ENCODE data around the gene ATP8A2. TPM values are rescaled to one million over a fixed set of nuclear protein-coding genes. Genes with fewer than 3 reads are reported as not detected.

ATP8A2 gene
- total and polyA plus RNA-seq, 9 of the 15 experiments (the other 6 are each of a cell fraction or from before 2014, with no cell fraction given): under 0.01 to 0.33 (median 0.06) TPM; not detected in 4

- TF ChIP-seq ZNF512 (tag; IDR thresholded peaks at IDR 0.05) (no peak), DEAF1 (CRISPR knock-in tag; IDR thresholded peaks at IDR 0.05) (no peak), NEUROD1 (IDR thresholded peaks at IDR 0.05; ENCODE audit: borderline replicate concordance, low read depth, low read length, partially characterized antibody) (no peak), TRIM25 (IDR thresholded peaks at IDR 0.05; ENCODE audit: borderline replicate concordance) (no peak)
These were observed 38.2 kb downstream of the ATP8A2 start (continued) for GRCh38 chr13:25409938-25410337.

- Histone ChIP-seq H3K4me3 (no peak overlapping the region), H3K36me3 (ENCODE audit: control insufficient read depth, insufficient read depth, low read length) (no peaks in the 10 kb centered on the region), H4K20me1 (replicated peaks; ENCODE audit: control insufficient read depth, insufficient read depth, low read length) (no peaks in the 10 kb centered on the region), H3K79me2 (ENCODE audit: control insufficient read depth, insufficient read depth, low read length) (no peaks in the 10 kb centered on the region), H2AFZ (ENCODE audit: low read depth, low read length) (no peak overlapping the region), H3K9me1 (ENCODE audit: control insufficient read depth, insufficient read depth, low read length) (no peaks in the 10 kb centered on the region), H3K9me3 (replicated peaks; ENCODE audit: control insufficient read depth, insufficient read depth, low read depth, low read length) (0 out of 2 replicates have a peak, but pooled peaks cover 4% of the 10 kb centered on the region), H3K4me1 (replicated peaks in 1 of 2; ENCODE audit: control insufficient read depth in 2 of 2, insufficient read depth in 2 of 2, low read length in 2 of 2) (no peaks in the 10 kb centered on the region), H3K4me2 (ENCODE audit: insufficient read depth, low read length) (no peak overlapping the region), H3K9ac (ENCODE audit: insufficient read depth in 1 of 2, low read depth in 2 of 2, low read length in 2 of 2) (no peak overlapping the region), H3K27ac (ENCODE audit: extremely low read depth, low read depth, low read length) (no peak overlapping the region), H3K27me3 (ENCODE audit: control insufficient read depth in 2 of 2, insufficient read depth in 2 of 2, low read length in 2 of 2) (peaks cover 0 to 5% of the 10 kb centered on the region in 2 experiments; a peak in 1 of 5 replicates)
- ATAC-seq (no peak), FAIRE-seq (no peak), DNase-seq (ENCODE audit: extremely low read depth in 1 of 4, low spot score in 3 of 4) (no peak)
- ChIA-PET POLR2A (interaction anchor here (0.6 kb wide), 1 partner anchor 148 kb away, joined by 3 read pairs; no protein-coding TSS in a partner anchor), CTCF (ENCODE audit: low intra/inter-chr PET ratio) (no interaction called here)
- in situ Hi-C loops (cut with MboI) (no loop called here), intact Hi-C loops (cut with micrococcal nuclease) (no loop called here)
- WGBS (ENCODE audit: insufficient coverage, low coverage, missing lambda C conversion rate): 14% methylated on average over 1 of the region's 1 CpG
- BruUV-seq (replicated peaks): no TSS peak
- TF ChIP-seq MCM7 (IDR thresholded peaks at IDR 0.05): no peak
- no peak for TF ChIP-seq CHD4 (IDR thresholded peaks at IDR 0.05; ENCODE audit: insufficient read depth, insufficient replicate concordance, low read depth, low read length, poor library complexity, severe bottlenecking)
- no peak for TF ChIP-seq HDAC3 (IDR thresholded peaks at IDR 0.05; ENCODE audit: borderline replicate concordance, partially characterized antibody)
- no peak for TF ChIP-seq NELFE (IDR thresholded peaks at IDR 0.05; ENCODE audit: insufficient read depth, insufficient read length)
These were observed 43.5 kb downstream of the ATP8A2 start for GRCh38 chr13:25415241-25415640.

Data from K562 (cell line).